Progenitor cell of endocrine pancreas (in vitro differentiated cells): Measurements from ENCODE around the gene ACSS2. TPM values are rescaled to one million over a fixed set of nuclear protein-coding genes. Genes with fewer than 3 reads are reported as not detected.

Experiments
- DNase-seq: peaks from one replicate; pipeline ENCODE4 v3.0.0; 2021; ENCODE audit warnings: low spot score; ENCODE audit not compliant: unreplicated experiment
- H3K27ac Mint-ChIP-seq: 2 replicates; pipeline ENCODE4 v1.8.0; 2021; ENCODE audit warnings: mild to moderate bottlenecking, moderate library complexity, mixed read lengths
- H3K27me3 Mint-ChIP-seq: 2 replicates; pipeline ENCODE4 v1.8.0; 2021; ENCODE audit warnings: mixed read lengths
- H3K36me3 Mint-ChIP-seq: 2 replicates; pipeline ENCODE4 v1.8.0; 2022; ENCODE audit warnings: mixed read lengths; ENCODE audit not compliant: insufficient read depth
- H3K4me1 Mint-ChIP-seq: 2 replicates; pipeline ENCODE4 v1.8.0; 2021; ENCODE audit warnings: low read depth, mixed read lengths
- H3K4me3 Mint-ChIP-seq: 2 replicates; pipeline ENCODE4 v1.8.0; 2021; ENCODE audit warnings: low read depth, mild to moderate bottlenecking, moderate library complexity, mixed read lengths
- H3K9me3 Mint-ChIP-seq: 2 replicates; pipeline ENCODE4 v1.8.0; 2021; ENCODE audit warnings: low read depth, mixed read lengths
- total RNA-seq: library from RNA; stranded (reverse); gene quantifications from 2 replicates; pipeline ENCODE4 v1.2.1, GENCODE V29; 2021
- TF ChIP-seq, protein P1 (sequence below): fragments of 200-600 bp; sonication (generic); IDR thresholded peaks from one replicate; pipeline ENCODE4 v1.5.0; 2021; ENCODE audit warnings: antibody characterized with exemption, mild to moderate bottlenecking; ENCODE audit not compliant: unreplicated experiment

The ACSS2 gene
- total RNA-seq, 1 donor from 2014 or later: 31.3 TPM

DNA sequence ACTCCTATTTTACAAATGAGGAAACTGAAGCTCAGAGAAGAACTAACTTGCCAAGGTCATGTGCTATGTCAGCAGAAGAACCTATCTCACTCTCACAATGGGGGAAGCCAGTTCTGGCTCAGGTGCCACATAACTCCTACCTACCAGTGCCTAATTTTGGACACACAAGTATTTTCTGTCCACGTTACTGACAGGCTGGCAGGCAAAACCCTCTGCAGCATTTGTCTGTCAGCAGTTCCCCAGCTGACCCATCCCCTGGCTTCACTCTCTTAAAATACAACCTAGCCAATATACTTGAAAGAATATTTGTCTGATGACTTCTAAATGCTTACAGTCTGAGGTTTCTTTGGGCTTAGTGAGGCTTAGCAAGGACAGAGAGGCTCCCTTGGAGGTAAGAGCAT, 63.7 kb downstream of the ACSS2 start:
- TF ChIP-seq, protein P1, sequence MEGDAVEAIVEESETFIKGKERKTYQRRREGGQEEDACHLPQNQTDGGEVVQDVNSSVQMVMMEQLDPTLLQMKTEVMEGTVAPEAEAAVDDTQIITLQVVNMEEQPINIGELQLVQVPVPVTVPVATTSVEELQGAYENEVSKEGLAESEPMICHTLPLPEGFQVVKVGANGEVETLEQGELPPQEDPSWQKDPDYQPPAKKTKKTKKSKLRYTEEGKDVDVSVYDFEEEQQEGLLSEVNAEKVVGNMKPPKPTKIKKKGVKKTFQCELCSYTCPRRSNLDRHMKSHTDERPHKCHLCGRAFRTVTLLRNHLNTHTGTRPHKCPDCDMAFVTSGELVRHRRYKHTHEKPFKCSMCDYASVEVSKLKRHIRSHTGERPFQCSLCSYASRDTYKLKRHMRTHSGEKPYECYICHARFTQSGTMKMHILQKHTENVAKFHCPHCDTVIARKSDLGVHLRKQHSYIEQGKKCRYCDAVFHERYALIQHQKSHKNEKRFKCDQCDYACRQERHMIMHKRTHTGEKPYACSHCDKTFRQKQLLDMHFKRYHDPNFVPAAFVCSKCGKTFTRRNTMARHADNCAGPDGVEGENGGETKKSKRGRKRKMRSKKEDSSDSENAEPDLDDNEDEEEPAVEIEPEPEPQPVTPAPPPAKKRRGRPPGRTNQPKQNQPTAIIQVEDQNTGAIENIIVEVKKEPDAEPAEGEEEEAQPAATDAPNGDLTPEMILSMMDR: no peak
- peaks cover 17% of the 10 kb centered on the region for H3K36me3 Mint-ChIP-seq
- DNase-seq: no peak
- H3K27ac Mint-ChIP-seq: no peak overlapping the region
- H3K4me3 Mint-ChIP-seq: no peak overlapping the region
- H3K27me3 Mint-ChIP-seq: no peaks in the 10 kb centered on the region
- no peaks in the 10 kb centered on the region for H3K9me3 Mint-ChIP-seq
- no peaks in the 10 kb centered on the region for H3K4me1 Mint-ChIP-seq

DNA sequence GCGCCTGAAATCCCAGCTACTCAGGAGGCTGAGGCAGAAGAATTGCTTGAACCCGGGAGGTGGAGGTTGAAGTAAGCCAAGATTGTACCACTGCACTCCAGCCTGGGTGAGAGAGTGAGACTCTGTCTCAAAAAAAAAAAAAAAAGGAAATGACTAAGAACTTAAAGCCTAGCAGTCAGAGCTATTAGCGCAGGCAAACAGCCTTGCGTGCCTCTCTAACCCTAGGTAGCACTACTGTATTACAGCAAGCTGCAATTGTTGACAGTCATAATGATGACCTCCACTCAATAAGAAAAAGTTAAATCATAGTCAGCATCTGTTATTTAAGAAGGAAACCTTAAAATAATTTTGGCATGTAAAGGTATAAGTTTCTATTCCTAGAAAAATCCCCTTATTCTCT, 64.8 kb downstream of the ACSS2 start:
- Mint-ChIP-seq H3K4me1 (no peaks in the 10 kb centered on the region), H3K36me3 (peaks cover 19% of the 10 kb centered on the region), H3K4me3 (no peak overlapping the region), H3K27me3 (no peaks in the 10 kb centered on the region), H3K9me3 (no peaks in the 10 kb centered on the region), H3K27ac (no peak overlapping the region)
- DNase-seq: no peak
- TF ChIP-seq, protein P1: no peak

DNA sequence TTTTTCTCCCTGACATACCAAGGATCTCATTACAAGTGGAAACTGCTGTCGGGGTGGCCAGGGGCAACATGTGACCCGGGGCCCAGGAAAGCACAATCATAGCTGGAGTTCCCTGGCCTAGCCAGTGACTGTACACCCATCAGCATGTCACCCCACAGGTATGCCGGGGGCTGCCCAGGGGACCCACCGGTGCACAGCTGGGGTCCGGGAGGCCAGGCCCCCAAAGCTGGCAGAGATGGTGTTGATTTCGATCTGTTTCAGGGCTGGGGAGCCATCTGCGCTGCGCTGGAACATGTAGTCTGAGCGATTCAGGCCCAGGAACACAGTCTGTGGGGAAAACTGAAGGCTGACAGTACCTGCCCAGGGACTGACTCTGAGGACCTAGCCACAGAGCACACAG, 65.9 kb downstream of the ACSS2 start:
- H3K27me3 Mint-ChIP-seq: no peaks in the 10 kb centered on the region
- no peaks in the 10 kb centered on the region for H3K4me1 Mint-ChIP-seq
- no peaks in the 10 kb centered on the region for H3K9me3 Mint-ChIP-seq
- peaks cover 19% of the 10 kb centered on the region for H3K36me3 Mint-ChIP-seq
- no peak for DNase-seq
- TF ChIP-seq, protein P1: no peak
- no peak overlapping the region for H3K27ac Mint-ChIP-seq
- no peak overlapping the region for H3K4me3 Mint-ChIP-seq

DNA sequence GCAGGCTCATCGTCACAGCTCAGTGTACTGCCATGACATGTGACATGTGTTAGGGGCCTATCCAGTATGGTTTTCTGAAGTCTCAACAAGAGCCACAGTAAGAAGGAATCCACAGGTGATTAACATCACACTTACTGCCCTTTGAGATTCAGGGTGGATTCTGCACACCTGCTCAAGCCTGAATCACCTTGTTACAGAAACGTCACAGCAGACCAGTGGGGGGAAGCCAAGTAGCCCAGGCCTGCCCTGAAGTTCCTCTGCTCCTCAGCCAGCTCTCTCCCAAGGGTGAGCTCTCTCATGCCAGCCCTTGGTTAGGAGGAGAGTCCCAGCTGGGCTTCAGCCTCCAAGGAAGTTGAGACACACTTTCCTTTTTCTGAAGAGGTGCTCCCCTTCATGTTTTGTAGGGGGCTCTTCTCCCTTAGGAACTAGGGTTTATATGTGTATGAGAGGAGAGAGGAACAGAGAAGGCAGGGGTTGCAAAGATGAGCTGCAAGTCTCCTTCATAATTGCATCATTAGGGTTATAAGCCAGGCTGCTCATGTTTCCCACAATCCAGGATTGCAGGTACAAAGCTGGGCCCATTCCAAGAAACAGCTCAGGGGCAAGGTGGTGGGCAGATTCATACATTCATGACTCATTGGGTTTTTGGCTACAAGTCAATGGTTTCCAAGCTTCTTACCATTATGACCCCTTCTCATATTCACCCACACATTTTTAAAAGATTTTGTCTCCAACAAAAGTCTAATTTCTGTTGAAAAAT, 67.6 kb downstream of the ACSS2 start:
- DNase-seq: no peak
- TF ChIP-seq, protein P1: no peak
- Mint-ChIP-seq H3K9me3 (no peaks in the 10 kb centered on the region), H3K36me3 (peaks cover 15% of the 10 kb centered on the region), H3K4me1 (no peaks in the 10 kb centered on the region), H3K4me3 (no peak overlapping the region), H3K27ac (no peak overlapping the region), H3K27me3 (no peaks in the 10 kb centered on the region)

DNA sequence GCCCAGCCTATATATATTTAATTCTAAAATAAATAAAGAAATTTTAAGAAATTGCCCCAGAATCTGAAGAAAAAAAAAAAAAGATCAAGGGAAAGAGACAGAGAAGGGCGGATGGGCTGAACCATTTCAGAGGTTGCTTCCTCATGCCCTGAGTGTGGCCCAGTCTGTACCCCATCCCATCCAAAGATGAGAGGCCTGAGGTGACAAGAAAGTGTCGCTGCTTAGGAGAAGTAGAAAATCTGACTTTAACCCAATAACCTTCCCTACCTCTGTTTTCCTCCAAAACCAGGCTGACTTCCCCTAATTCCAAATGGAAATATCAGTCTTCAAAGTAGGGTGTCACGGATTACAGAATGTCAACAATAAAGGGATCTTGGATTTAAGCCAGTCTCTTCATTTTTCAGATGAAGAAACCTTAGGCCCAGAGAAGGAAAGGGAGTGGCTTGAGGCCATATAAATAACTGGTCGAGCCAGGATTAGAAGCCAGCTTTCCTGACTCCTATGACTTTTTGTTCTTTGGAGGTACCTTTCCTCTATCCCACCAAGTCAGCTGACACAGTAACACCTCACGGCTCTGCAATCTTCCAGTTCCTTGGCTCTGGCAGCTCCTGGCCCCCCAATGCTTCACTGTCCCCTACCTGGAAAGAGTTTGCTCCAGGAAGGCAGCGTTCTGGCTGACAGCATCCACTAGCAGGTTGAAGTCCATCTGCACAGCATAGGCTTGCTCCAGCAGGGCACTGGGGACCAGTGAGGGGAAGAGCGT, 69.1 kb downstream of the ACSS2 start:
- no peak for DNase-seq
- Mint-ChIP-seq H3K9me3 (no peaks in the 10 kb centered on the region), H3K4me1 (no peaks in the 10 kb centered on the region), H3K27ac (no peak overlapping the region), H3K27me3 (no peaks in the 10 kb centered on the region), H3K36me3 (peaks cover 24% of the 10 kb centered on the region), H3K4me3 (no peak overlapping the region)
- TF ChIP-seq, protein P1: no peak
